Neural progenitor cell (in vitro differentiated cells): ENCODE data around the gene ZMIZ1.

Source experiments
- EZH2phosphoT487 ChIP-seq: fragments of 200-600 bp; sonication (generic); IDR thresholded peaks from 2 replicates; pipeline ENCODE4 v1.6.1; 2017; ENCODE audit warnings: antibody characterized with exemption
- TF ChIP-seq, protein P1 (sequence below): fragments of 200-600 bp; sonication (generic); IDR thresholded peaks from 2 replicates; pipeline ENCODE4 v1.5.1; 2017; ENCODE audit warnings: antibody characterized with exemption, mild to moderate bottlenecking

- TF ChIP-seq, protein P1, sequence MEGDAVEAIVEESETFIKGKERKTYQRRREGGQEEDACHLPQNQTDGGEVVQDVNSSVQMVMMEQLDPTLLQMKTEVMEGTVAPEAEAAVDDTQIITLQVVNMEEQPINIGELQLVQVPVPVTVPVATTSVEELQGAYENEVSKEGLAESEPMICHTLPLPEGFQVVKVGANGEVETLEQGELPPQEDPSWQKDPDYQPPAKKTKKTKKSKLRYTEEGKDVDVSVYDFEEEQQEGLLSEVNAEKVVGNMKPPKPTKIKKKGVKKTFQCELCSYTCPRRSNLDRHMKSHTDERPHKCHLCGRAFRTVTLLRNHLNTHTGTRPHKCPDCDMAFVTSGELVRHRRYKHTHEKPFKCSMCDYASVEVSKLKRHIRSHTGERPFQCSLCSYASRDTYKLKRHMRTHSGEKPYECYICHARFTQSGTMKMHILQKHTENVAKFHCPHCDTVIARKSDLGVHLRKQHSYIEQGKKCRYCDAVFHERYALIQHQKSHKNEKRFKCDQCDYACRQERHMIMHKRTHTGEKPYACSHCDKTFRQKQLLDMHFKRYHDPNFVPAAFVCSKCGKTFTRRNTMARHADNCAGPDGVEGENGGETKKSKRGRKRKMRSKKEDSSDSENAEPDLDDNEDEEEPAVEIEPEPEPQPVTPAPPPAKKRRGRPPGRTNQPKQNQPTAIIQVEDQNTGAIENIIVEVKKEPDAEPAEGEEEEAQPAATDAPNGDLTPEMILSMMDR, result no peak
- TF ChIP-seq EZH2phosphoT487, result no peak
Measured at GRCh38 chr10:79143879-79144278, 75.1 kb downstream of the ZMIZ1 start.
